IPS-20b (cell line): ENCODE results near the gene RAI1.

Experiments
- H3K27ac ChIP-seq: one replicate; pipeline ENCODE4 v1.5.1; 2013; ENCODE audit warnings: low read length
- H3K27me3 ChIP-seq: 2 replicates; pipeline ENCODE4 v1.6.1; 2013; ENCODE audit warnings: mild to moderate bottlenecking, low read length, inconsistent platforms; ENCODE audit not compliant: insufficient read depth
- H3K36me3 ChIP-seq: 2 replicates; pipeline ENCODE4 v1.6.1; 2013; ENCODE audit warnings: low read depth, mild to moderate bottlenecking, inconsistent platforms, low read length, moderate library complexity; ENCODE audit not compliant: insufficient read depth
- H3K4me1 ChIP-seq: 2 replicates; pipeline ENCODE4 v1.6.1; 2013; ENCODE audit warnings: mild to moderate bottlenecking, control low read depth, inconsistent platforms, low read length, moderate library complexity; ENCODE audit not compliant: insufficient read depth
- H3K4me3 ChIP-seq: 2 replicates; pipeline ENCODE4 v1.5.1; 2013; ENCODE audit warnings: mild to moderate bottlenecking, low read length, inconsistent platforms
- H3K9ac ChIP-seq: 2 replicates; pipeline ENCODE4 v1.6.1; 2013; ENCODE audit warnings: low read depth, mild to moderate bottlenecking, inconsistent platforms, low read length, moderate library complexity
- H3K9me3 ChIP-seq: 2 replicates; pipeline ENCODE4 v1.6.1; 2013; ENCODE audit warnings: mild to moderate bottlenecking, low read depth, low read length, inconsistent platforms; ENCODE audit not compliant: insufficient read depth

Gene RAI1

GRCh38 chr17:17792551-17793377, 111.5 kb downstream of the RAI1 start:
- H3K9ac ChIP-seq: no peak overlapping the region
- no peaks in the 10 kb centered on the region for H3K36me3 ChIP-seq
- H3K27me3 ChIP-seq: peaks cover 48% of the 10 kb centered on the region
- no peak overlapping the region for H3K27ac ChIP-seq
- peaks cover 5% of the 10 kb centered on the region; the same call in 1 of the 2 replicates for H3K4me1 ChIP-seq
- H3K9me3 ChIP-seq: no peaks in the 10 kb centered on the region
- H3K4me3 ChIP-seq: no peak overlapping the region

- H3K9ac ChIP-seq: no peak overlapping the region
- no peaks in the 10 kb centered on the region for H3K36me3 ChIP-seq
- no peaks in the 10 kb centered on the region for H3K9me3 ChIP-seq
- H3K27me3 ChIP-seq: peaks cover 48% of the 10 kb centered on the region
- no peak overlapping the region for H3K27ac ChIP-seq
- H3K4me3 ChIP-seq: no peak overlapping the region
- peaks cover 5% of the 10 kb centered on the region; the same call in 1 of the 2 replicates for H3K4me1 ChIP-seq
Observed at GRCh38 chr17:17793378-17794214, 112.3 kb downstream of the RAI1 start.

DNA sequence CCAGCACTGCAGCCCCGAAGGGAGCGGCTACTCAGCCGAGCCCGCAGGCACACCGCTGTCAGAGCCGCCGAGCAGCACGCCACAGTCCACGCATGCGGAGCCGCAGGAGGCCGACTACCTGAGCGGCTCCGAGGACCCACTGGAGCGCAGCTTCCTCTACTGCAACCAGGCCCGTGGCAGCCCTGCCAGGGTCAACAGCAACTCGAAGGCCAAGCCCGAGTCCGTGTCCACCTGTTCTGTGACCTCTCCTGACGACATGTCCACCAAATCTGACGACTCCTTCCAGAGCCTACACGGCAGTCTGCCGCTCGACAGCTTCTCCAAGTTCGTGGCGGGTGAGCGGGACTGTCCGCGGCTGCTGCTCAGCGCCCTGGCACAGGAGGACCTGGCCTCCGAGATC, 113.1 kb downstream of the RAI1 start:
- Histone ChIP-seq H3K9ac (no peak overlapping the region), H3K27me3 (peaks cover 47% of the 10 kb centered on the region), H3K27ac (no peak overlapping the region), H3K36me3 (no peaks in the 10 kb centered on the region), H3K4me1 (peaks cover 5% of the 10 kb centered on the region; the same call in 1 of the 2 replicates), H3K9me3 (no peaks in the 10 kb centered on the region), H3K4me3 (no peak overlapping the region)

- Histone ChIP-seq H3K9ac (no peak overlapping the region), H3K36me3 (no peaks in the 10 kb centered on the region), H3K27me3 (peaks cover 41% of the 10 kb centered on the region)
Observed at GRCh38 chr17:17795296-17795695, 114.0 kb downstream of the RAI1 start.

DNA sequence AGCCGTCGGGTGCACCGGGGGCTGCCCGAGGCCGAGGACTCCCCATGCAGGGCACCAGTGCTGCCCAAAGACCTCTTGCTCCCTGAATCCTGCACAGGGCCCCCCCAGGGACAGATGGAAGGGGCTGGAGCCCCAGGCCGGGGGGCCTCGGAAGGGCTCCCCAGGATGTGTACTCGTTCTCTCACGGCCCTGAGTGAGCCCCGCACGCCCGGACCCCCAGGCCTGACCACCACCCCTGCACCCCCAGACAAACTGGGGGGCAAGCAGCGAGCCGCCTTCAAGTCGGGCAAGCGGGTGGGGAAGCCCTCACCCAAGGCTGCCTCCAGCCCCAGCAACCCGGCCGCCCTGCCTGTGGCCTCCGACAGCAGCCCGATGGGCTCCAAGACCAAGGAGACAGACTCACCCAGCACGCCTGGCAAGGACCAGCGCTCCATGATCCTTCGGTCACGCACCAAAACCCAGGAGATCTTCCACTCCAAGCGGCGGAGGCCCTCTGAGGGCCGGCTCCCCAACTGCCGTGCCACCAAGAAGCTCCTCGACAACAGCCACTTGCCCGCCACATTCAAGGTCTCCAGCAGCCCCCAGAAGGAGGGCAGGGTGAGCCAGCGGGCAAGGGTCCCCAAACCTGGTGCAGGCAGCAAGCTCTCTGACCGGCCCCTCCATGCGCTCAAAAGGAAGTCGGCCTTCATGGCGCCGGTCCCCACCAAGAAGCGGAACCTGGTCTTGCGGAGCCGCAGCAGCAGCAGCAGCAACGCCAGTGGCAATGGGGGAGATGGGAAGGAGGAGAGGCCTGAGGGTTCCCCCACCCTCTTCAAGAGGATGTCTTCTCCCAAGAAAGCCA, 114.9 kb downstream of the RAI1 start:
- Histone ChIP-seq H3K4me3 (no peak overlapping the region), H3K27ac (no peak overlapping the region), H3K9ac (no peak overlapping the region), H3K4me1 (peaks cover 5% of the 10 kb centered on the region; the same call in 1 of the 2 replicates), H3K9me3 (no peaks in the 10 kb centered on the region), H3K36me3 (no peaks in the 10 kb centered on the region), H3K27me3 (peaks cover 32% of the 10 kb centered on the region)

More at GRCh38 chr17:17795296-17795695, 114.0 kb downstream of the RAI1 start:
- H3K27ac ChIP-seq: no peak overlapping the region
- no peak overlapping the region for H3K4me3 ChIP-seq
- H3K9me3 ChIP-seq: no peaks in the 10 kb centered on the region
- H3K4me1 ChIP-seq: peaks cover 5% of the 10 kb centered on the region; the same call in 1 of the 2 replicates

DNA sequence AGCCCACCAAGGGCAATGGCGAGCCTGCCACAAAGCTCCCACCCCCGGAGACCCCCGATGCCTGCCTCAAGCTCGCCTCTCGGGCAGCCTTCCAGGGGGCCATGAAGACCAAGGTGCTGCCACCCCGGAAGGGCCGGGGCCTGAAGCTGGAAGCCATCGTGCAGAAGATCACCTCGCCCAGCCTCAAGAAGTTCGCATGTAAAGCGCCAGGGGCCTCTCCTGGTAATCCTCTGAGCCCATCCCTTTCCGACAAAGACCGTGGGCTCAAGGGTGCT, 115.5 kb downstream of the RAI1 start:
- Histone ChIP-seq H3K27ac (no peak overlapping the region), H3K9me3 (no peaks in the 10 kb centered on the region), H3K9ac (no peak overlapping the region), H3K36me3 (no peaks in the 10 kb centered on the region), H3K4me1 (peaks cover 5% of the 10 kb centered on the region; the same call in 1 of the 2 replicates), H3K27me3 (peaks cover 27% of the 10 kb centered on the region), H3K4me3 (no peak overlapping the region)

- Histone ChIP-seq H3K4me1 (peaks cover under 1% of the 10 kb centered on the region; the same call in 1 of the 2 replicates), H3K27ac (no peak overlapping the region), H3K9ac (no peak overlapping the region), H3K4me3 (no peak overlapping the region), H3K9me3 (no peaks in the 10 kb centered on the region), H3K27me3 (peaks cover 21% of the 10 kb centered on the region), H3K36me3 (no peaks in the 10 kb centered on the region)
Observed at GRCh38 chr17:17797119-17797809, 116.0 kb downstream of the RAI1 start.

DNA sequence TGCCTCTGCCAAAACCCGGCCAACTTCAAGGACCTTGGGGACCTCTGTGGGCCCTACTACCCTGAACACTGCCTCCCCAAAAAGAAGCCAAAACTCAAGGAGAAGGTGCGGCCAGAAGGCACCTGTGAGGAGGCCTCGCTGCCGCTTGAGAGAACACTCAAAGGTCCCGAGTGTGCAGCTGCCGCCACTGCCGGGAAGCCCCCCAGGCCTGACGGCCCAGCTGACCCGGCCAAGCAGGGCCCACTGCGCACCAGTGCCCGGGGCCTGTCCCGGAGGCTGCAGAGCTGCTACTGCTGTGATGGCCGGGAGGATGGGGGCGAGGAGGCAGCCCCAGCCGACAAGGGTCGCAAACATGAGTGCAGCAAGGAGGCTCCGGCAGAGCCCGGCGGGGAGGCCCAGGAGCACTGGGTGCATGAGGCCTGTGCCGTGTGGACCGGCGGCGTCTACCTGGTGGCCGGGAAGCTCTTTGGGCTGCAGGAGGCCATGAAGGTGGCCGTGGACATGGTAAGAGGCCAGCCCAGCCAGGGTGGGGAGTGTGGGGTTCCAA, 116.8 kb downstream of the RAI1 start:
- Histone ChIP-seq H3K4me3 (no peak overlapping the region), H3K9ac (no peak overlapping the region), H3K27ac (no peak overlapping the region), H3K36me3 (no peaks in the 10 kb centered on the region), H3K9me3 (no peaks in the 10 kb centered on the region), H3K27me3 (peaks cover 15% of the 10 kb centered on the region), H3K4me1 (no peaks in the 10 kb centered on the region)

GRCh38 chr17:17798573-17799255, 117.5 kb downstream of the RAI1 start:
- H3K27me3 ChIP-seq: peaks cover 9% of the 10 kb centered on the region
- no peaks in the 10 kb centered on the region for H3K4me1 ChIP-seq
- H3K9me3 ChIP-seq: no peaks in the 10 kb centered on the region
- no peak overlapping the region for H3K27ac ChIP-seq
- no peaks in the 10 kb centered on the region for H3K36me3 ChIP-seq
- no peak overlapping the region for H3K4me3 ChIP-seq
- no peak overlapping the region for H3K9ac ChIP-seq

- Histone ChIP-seq H3K27ac (no peak overlapping the region), H3K36me3 (no peaks in the 10 kb centered on the region), H3K9me3 (no peaks in the 10 kb centered on the region), H3K4me1 (no peaks in the 10 kb centered on the region), H3K4me3 (no peak overlapping the region), H3K9ac (no peak overlapping the region), H3K27me3 (no peaks in the 10 kb centered on the region; the same call in 1 of the 2 replicates)
Observed at GRCh38 chr17:17800504-17801021, 119.3 kb downstream of the RAI1 start.
